ENCODE results near the gene KIF1B.

The KIF1B gene

GRCh38 chr1:10291705-10292104 lies 81.3 kb downstream of the KIF1B start:
- CTCF ChIA-PET = no interaction called here
- no peak overlapping the region for H3K4me3 ChIP-seq (ENCODE audit: low read depth, low read length)
- H3K36me3 ChIP-seq (ENCODE audit: control insufficient read depth in 2 of 2, insufficient read depth in 1 of 2, low read length in 2 of 2) = peaks cover 24 to 87% of the 10 kb centered on the region in 2 experiments
- TF ChIP-seq, protein P1, sequence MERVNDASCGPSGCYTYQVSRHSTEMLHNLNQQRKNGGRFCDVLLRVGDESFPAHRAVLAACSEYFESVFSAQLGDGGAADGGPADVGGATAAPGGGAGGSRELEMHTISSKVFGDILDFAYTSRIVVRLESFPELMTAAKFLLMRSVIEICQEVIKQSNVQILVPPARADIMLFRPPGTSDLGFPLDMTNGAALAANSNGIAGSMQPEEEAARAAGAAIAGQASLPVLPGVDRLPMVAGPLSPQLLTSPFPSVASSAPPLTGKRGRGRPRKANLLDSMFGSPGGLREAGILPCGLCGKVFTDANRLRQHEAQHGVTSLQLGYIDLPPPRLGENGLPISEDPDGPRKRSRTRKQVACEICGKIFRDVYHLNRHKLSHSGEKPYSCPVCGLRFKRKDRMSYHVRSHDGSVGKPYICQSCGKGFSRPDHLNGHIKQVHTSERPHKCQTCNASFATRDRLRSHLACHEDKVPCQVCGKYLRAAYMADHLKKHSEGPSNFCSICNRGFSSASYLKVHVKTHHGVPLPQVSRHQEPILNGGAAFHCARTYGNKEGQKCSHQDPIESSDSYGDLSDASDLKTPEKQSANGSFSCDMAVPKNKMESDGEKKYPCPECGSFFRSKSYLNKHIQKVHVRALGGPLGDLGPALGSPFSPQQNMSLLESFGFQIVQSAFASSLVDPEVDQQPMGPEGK (tag by site-specific recombination; IDR thresholded peaks at IDR 0.05) = no peak
- no peak for TF ChIP-seq ZNF529 (tag by site-specific recombination; IDR thresholded peaks at IDR 0.05; ENCODE audit: insufficient replicate concordance)
- POLR2A ChIA-PET = no interaction called here
- no peak overlapping the region for H3K27ac ChIP-seq (ENCODE audit: extremely low read depth, low read depth, low read length)
- no peaks in the 10 kb centered on the region for H3K4me1 ChIP-seq (ENCODE audit: control insufficient read depth, insufficient read depth, low read length)
- no peaks in the 10 kb centered on the region for H3K9me3 ChIP-seq (ENCODE audit: control insufficient read depth, insufficient read depth, low read depth, low read length)

GRCh38 chr1:10292188-10292587 lies 81.8 kb downstream of the KIF1B start:
- Histone ChIP-seq H3K4me3 (ENCODE audit: low read depth, low read length) (no peak overlapping the region), H3K36me3 (ENCODE audit: control insufficient read depth in 2 of 2, insufficient read depth in 1 of 2, low read length in 2 of 2) (peaks cover 28 to 87% of the 10 kb centered on the region in 2 experiments), H3K27ac (ENCODE audit: extremely low read depth, low read depth, low read length) (no peak overlapping the region), H3K4me1 (ENCODE audit: control insufficient read depth, insufficient read depth, low read length) (no peaks in the 10 kb centered on the region), H3K9me3 (ENCODE audit: control insufficient read depth, insufficient read depth, low read depth, low read length) (no peaks in the 10 kb centered on the region)
- ChIA-PET CTCF (no interaction called here), POLR2A (no interaction called here)
- TF ChIP-seq BCL11A (tag by site-specific recombination; IDR thresholded peaks at IDR 0.05; ENCODE audit: low read depth) = no peak
- no peak for TF ChIP-seq ZFHX2 (tag by site-specific recombination; conservative IDR thresholded peaks at IDR 0.05)

GRCh38 chr1:10295481-10296085 lies 85.2 kb downstream of the KIF1B start:
- ChIA-PET POLR2A (interaction anchor here (1.2 kb wide), 1 partner anchor 86 kb away, joined by 3 read pairs; the partner anchor contains the start of gene KIF1B), CTCF (interaction anchor here (0.7 kb wide), 1 partner anchor 86 kb away, joined by 3 read pairs; no protein-coding TSS in a partner anchor)
- no peaks in the 10 kb centered on the region for H3K4me1 ChIP-seq (ENCODE audit: control insufficient read depth, insufficient read depth, low read length)
- H3K27ac ChIP-seq (ENCODE audit: extremely low read depth, low read depth, low read length) = no peak overlapping the region
- no peaks in the 10 kb centered on the region for H3K9me3 ChIP-seq (ENCODE audit: control insufficient read depth, insufficient read depth, low read depth, low read length)
- no peak for TF ChIP-seq ZNF16 (tag by site-specific recombination; IDR thresholded peaks at IDR 0.05; ENCODE audit: low read depth)
- no peak for TF ChIP-seq ZSCAN16 (tag by site-specific recombination; IDR thresholded peaks at IDR 0.05)
- no peak for TF ChIP-seq ZFHX2 (tag by site-specific recombination; conservative IDR thresholded peaks at IDR 0.05)
- no peak for TF ChIP-seq ZBTB6 (tag by site-specific recombination; IDR thresholded peaks at IDR 0.05)
- no peak for TF ChIP-seq YY2 (tag by site-specific recombination; IDR thresholded peaks at IDR 0.05)
- no peak for TF ChIP-seq IKZF3 (tag by site-specific recombination; IDR thresholded peaks at IDR 0.05)
- TF ChIP-seq PRDM1 (tag by site-specific recombination; IDR thresholded peaks at IDR 0.05) = no peak
- TF ChIP-seq, protein P2, sequence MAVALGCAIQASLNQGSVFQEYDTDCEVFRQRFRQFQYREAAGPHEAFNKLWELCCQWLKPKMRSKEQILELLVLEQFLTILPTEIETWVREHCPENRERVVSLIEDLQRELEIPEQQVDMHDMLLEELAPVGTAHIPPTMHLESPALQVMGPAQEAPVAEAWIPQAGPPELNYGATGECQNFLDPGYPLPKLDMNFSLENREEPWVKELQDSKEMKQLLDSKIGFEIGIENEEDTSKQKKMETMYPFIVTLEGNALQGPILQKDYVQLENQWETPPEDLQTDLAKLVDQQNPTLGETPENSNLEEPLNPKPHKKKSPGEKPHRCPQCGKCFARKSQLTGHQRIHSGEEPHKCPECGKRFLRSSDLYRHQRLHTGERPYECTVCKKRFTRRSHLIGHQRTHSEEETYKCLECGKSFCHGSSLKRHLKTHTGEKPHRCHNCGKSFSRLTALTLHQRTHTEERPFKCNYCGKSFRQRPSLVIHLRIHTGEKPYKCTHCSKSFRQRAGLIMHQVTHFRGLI (tag by site-specific recombination; IDR thresholded peaks at IDR 0.05) = no peak
- TF ChIP-seq ZFP41 (tag by site-specific recombination; IDR thresholded peaks at IDR 0.05; ENCODE audit: borderline replicate concordance) = no peak
- no peak for TF ChIP-seq KLF1 (tag by site-specific recombination; IDR thresholded peaks at IDR 0.05)
- TF ChIP-seq ZNF114 (tag by site-specific recombination; IDR thresholded peaks at IDR 0.05) = no peak
- TF ChIP-seq, protein P3, sequence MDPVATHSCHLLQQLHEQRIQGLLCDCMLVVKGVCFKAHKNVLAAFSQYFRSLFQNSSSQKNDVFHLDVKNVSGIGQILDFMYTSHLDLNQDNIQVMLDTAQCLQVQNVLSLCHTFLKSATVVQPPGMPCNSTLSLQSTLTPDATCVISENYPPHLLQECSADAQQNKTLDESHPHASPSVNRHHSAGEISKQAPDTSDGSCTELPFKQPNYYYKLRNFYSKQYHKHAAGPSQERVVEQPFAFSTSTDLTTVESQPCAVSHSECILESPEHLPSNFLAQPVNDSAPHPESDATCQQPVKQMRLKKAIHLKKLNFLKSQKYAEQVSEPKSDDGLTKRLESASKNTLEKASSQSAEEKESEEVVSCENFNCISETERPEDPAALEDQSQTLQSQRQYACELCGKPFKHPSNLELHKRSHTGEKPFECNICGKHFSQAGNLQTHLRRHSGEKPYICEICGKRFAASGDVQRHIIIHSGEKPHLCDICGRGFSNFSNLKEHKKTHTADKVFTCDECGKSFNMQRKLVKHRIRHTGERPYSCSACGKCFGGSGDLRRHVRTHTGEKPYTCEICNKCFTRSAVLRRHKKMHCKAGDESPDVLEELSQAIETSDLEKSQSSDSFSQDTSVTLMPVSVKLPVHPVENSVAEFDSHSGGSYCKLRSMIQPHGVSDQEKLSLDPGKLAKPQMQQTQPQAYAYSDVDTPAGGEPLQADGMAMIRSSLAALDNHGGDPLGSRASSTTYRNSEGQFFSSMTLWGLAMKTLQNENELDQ (tag by site-specific recombination; IDR thresholded peaks at IDR 0.05; ENCODE audit: low read depth) = no peak
- no peak for TF ChIP-seq ZNF561 (tag by site-specific recombination; IDR thresholded peaks at IDR 0.05; ENCODE audit: borderline replicate concordance)
- TF ChIP-seq ZNF48 (tag by site-specific recombination; IDR thresholded peaks at IDR 0.05) = no peak
- TF ChIP-seq HOXC10 (CRISPR knock-in tag; IDR thresholded peaks at IDR 0.05) = no peak
- TF ChIP-seq, protein P4, sequence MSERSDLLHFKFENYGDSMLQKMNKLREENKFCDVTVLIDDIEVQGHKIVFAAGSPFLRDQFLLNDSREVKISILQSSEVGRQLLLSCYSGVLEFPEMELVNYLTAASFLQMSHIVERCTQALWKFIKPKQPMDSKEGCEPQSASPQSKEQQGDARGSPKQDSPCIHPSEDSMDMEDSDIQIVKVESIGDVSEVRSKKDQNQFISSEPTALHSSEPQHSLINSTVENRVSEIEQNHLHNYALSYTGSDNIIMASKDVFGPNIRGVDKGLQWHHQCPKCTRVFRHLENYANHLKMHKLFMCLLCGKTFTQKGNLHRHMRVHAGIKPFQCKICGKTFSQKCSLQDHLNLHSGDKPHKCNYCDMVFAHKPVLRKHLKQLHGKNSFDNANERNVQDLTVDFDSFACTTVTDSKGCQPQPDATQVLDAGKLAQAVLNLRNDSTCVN (tag by site-specific recombination; optimal IDR thresholded peaks at IDR 0.05) = no peak
- TF ChIP-seq ZNF768 (tag by site-specific recombination; IDR thresholded peaks at IDR 0.05) = no peak
- no peak for TF ChIP-seq ZNF239 (tag by site-specific recombination; IDR thresholded peaks at IDR 0.05)
- TF ChIP-seq ZNF292 (tag by site-specific recombination; IDR thresholded peaks at IDR 0.05; ENCODE audit: borderline replicate concordance, low read depth) = no peak
- TF ChIP-seq ZNF366 (tag by site-specific recombination; conservative IDR thresholded peaks at IDR 0.05) = no peak
- no peak overlapping the region for H3K4me3 ChIP-seq (ENCODE audit: low read depth, low read length)
- H3K36me3 ChIP-seq (ENCODE audit: control insufficient read depth in 2 of 2, insufficient read depth in 1 of 2, low read length in 2 of 2) = peaks cover 35 to 83% of the 10 kb centered on the region in 2 experiments
